ENCODE results near the gene SNTG2.
"Not testable (repeated sequence)": the region's sequence is repeated elsewhere in the genome, so short reads cannot be mapped to it uniquely, and the experiment has no call there.

The SNTG2 gene

DNA sequence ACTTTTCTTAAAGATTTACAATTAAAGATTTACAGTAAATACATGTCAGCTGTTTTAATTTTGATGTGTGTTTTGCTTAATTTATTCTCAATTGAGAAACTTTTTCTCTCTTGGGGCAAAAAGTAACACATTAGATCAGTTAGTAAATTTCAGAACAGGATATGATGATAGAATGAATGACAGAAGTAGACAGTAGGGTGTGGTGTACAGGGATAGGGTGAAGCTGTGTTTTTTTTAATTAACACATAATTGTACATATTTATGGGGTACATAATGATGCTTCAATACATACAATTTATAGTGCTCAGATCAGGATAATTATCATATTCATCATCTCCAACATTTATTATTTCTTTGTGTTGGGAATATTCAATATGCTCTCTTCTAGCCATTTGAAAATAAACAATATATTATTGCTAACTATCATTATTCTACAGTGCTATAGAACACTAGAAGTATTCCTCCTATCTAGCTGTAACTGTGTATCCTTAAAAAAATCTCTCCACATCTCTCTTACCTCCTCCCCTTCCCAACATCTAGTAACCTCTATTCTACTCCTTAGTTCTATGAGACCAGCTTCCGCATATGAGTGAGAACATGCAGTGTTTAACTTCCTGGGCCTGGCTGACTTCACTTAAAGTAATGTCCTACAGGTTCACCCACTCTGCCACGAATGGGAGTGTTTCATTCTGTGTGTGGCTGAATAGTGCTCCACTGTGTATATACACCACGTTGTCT lies 175.2 kb downstream of the SNTG2 start:
- no peak overlapping the region for H3K4me3 ChIP-seq (ENCODE audit: low read depth, low read length)
- TF ChIP-seq CTCF (IDR thresholded peaks at IDR 0.05; ENCODE audit: borderline replicate concordance, insufficient read depth, low read depth, low read length) = no peak

GRCh38 chr2:1129982-1130381 lies 179.3 kb downstream of the SNTG2 start:
- H3K4me3 ChIP-seq (ENCODE audit: low read depth, low read length) = no peak overlapping the region
- no peak for TF ChIP-seq CTCF (IDR thresholded peaks at IDR 0.05; ENCODE audit: borderline replicate concordance, insufficient read depth, low read depth, low read length)

DNA sequence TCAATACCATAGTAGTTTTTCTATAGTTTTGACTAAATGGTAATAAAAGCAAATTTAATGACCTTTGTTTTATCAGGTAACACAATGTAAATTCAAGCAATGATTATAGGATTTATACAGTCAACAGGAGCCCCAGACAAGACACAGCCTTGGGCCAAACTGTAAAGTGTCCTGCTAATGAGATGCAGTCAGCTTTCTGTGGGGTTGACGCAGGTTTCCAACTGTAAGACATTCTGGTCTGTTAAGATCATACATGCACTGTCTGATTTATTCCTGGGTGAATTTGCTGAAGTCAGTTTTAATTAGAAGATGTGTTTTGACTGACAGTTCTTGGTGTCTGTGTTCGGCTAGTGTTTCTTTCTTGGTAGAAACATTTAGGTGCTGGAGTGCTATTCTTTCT lies 180.3 kb downstream of the SNTG2 start:
- no peak overlapping the region for H3K4me3 ChIP-seq (ENCODE audit: low read depth, low read length)
- TF ChIP-seq CTCF (IDR thresholded peaks at IDR 0.05; ENCODE audit: borderline replicate concordance, insufficient read depth, low read depth, low read length) = no peak

GRCh38 chr2:1132328-1132969 lies 181.8 kb downstream of the SNTG2 start:
- no peak overlapping the region for H3K4me3 ChIP-seq (ENCODE audit: low read depth, low read length)
- TF ChIP-seq CTCF (IDR thresholded peaks at IDR 0.05; ENCODE audit: borderline replicate concordance, insufficient read depth, low read depth, low read length) = no peak

- not testable (repeated sequence) for H3K4me3 ChIP-seq (ENCODE audit: low read depth, low read length)
Measured at GRCh38 chr2:1133896-1134295, 183.2 kb downstream of the SNTG2 start.

DNA sequence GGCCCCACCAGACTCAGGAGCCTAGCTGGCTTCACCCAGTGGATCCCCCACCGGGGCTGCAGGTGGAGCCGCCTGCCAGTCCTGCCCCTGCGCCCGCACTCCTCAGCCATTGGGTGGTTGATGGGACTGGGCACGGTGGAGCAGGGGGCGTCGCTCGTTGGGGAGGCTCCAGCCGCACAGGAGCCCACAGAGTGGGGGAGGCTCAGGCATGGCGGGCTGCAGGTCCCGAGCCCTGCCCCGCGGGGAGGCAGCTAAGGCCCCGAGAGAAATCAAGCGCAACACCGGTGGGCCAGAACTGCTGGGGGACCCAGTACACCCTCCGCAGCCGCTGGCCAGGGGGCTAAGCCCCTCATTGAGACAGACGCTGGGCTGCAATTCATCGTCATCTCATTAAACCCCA lies 184.0 kb downstream of the SNTG2 start:
- H3K4me3 ChIP-seq (ENCODE audit: low read depth, low read length) = no peak overlapping the region
- no peak for TF ChIP-seq CTCF (IDR thresholded peaks at IDR 0.05; ENCODE audit: borderline replicate concordance, insufficient read depth, low read depth, low read length)

- no peak overlapping the region for H3K4me3 ChIP-seq (ENCODE audit: low read depth, low read length)
- no peak for TF ChIP-seq CTCF (IDR thresholded peaks at IDR 0.05; ENCODE audit: borderline replicate concordance, insufficient read depth, low read depth, low read length)
Measured at GRCh38 chr2:1136067-1136466, 185.4 kb downstream of the SNTG2 start.
